ENCODE data around the gene TADA2B.

DNA sequence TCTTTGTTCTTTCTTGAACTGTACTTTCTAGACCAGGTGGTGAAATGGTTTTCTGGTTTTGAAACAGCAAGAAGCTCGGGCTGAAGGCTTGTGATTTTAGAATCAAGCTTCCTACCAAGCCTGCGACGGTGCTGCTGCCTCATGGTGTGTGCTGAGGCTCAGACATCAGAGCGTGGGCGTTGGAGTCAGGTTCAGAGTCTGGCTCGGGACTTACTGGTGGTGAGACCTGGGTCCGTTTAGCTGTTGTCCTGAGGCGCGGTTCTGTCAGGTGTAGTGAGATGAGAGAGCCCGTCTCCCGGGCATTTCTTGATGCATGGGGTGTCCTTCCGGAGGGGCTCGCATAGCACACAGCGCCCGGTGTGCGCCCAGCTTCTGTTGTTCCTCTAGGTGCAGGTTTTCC, 19.7 kb upstream of the TADA2B start:
- no peak for TF ChIP-seq POLR2AphosphoS5 (IDR thresholded peaks at IDR 0.05)
- TF ChIP-seq, protein P1, sequence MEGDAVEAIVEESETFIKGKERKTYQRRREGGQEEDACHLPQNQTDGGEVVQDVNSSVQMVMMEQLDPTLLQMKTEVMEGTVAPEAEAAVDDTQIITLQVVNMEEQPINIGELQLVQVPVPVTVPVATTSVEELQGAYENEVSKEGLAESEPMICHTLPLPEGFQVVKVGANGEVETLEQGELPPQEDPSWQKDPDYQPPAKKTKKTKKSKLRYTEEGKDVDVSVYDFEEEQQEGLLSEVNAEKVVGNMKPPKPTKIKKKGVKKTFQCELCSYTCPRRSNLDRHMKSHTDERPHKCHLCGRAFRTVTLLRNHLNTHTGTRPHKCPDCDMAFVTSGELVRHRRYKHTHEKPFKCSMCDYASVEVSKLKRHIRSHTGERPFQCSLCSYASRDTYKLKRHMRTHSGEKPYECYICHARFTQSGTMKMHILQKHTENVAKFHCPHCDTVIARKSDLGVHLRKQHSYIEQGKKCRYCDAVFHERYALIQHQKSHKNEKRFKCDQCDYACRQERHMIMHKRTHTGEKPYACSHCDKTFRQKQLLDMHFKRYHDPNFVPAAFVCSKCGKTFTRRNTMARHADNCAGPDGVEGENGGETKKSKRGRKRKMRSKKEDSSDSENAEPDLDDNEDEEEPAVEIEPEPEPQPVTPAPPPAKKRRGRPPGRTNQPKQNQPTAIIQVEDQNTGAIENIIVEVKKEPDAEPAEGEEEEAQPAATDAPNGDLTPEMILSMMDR (IDR thresholded peaks at IDR 0.05) = no peak

Data from suprapubic skin (tissue), 3 donors.